Measurements from ENCODE around the gene ZNF296. TPM values are rescaled to one million over a fixed set of nuclear protein-coding genes. Genes with fewer than 3 reads are reported as not detected.

Gene ZNF296
- total and polyA plus RNA-seq, 2 of the 8 experiments (the other 6 are each of a cell fraction or from before 2014, with no cell fraction given): 2.7 to 7.5 TPM

DNA sequence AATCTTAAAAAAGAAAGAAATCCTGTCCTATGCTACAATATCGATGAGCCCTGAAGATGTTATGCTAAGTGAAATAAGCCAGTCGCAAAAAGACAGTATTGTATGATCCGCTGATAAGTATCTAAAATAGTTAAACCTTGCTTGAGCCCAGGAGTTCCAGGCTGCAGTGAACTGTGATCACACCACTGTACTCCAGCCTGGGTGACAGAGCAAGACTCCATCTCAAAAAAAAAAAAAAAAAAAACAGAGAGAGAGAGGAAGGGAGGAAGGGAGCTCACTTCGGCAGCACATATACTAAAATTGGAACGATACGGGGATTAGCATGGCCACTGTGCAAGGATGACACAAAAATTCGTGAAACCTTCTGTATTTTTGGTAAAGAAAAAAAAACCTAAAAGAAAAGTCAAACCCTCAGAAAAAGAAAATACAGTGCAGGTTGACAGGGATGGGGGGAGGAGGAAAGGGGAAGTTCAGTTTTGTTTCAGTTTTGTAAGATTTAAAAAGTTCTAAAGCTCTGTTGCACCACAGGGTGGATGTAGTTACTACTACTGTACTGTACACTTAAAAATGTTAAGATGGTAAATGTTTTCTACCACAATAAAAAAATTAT, 29.0 kb downstream of the ZNF296 start (continued):
- no peak for TF ChIP-seq CTBP2 (IDR thresholded peaks at IDR 0.05; ENCODE audit: borderline replicate concordance, insufficient read depth, insufficient read length, low read length)
- no peak for TF ChIP-seq RAD21 (IDR thresholded peaks at IDR 0.05 in 1 of 2, conservative IDR thresholded peaks at IDR 0.05 in 1 of 2; ENCODE audit: low read depth in 2 of 2, low read length in 2 of 2)
- no peak for TF ChIP-seq TAF1 (IDR thresholded peaks at IDR 0.05; ENCODE audit: low read depth, low read length)
- TF ChIP-seq, protein P1, sequence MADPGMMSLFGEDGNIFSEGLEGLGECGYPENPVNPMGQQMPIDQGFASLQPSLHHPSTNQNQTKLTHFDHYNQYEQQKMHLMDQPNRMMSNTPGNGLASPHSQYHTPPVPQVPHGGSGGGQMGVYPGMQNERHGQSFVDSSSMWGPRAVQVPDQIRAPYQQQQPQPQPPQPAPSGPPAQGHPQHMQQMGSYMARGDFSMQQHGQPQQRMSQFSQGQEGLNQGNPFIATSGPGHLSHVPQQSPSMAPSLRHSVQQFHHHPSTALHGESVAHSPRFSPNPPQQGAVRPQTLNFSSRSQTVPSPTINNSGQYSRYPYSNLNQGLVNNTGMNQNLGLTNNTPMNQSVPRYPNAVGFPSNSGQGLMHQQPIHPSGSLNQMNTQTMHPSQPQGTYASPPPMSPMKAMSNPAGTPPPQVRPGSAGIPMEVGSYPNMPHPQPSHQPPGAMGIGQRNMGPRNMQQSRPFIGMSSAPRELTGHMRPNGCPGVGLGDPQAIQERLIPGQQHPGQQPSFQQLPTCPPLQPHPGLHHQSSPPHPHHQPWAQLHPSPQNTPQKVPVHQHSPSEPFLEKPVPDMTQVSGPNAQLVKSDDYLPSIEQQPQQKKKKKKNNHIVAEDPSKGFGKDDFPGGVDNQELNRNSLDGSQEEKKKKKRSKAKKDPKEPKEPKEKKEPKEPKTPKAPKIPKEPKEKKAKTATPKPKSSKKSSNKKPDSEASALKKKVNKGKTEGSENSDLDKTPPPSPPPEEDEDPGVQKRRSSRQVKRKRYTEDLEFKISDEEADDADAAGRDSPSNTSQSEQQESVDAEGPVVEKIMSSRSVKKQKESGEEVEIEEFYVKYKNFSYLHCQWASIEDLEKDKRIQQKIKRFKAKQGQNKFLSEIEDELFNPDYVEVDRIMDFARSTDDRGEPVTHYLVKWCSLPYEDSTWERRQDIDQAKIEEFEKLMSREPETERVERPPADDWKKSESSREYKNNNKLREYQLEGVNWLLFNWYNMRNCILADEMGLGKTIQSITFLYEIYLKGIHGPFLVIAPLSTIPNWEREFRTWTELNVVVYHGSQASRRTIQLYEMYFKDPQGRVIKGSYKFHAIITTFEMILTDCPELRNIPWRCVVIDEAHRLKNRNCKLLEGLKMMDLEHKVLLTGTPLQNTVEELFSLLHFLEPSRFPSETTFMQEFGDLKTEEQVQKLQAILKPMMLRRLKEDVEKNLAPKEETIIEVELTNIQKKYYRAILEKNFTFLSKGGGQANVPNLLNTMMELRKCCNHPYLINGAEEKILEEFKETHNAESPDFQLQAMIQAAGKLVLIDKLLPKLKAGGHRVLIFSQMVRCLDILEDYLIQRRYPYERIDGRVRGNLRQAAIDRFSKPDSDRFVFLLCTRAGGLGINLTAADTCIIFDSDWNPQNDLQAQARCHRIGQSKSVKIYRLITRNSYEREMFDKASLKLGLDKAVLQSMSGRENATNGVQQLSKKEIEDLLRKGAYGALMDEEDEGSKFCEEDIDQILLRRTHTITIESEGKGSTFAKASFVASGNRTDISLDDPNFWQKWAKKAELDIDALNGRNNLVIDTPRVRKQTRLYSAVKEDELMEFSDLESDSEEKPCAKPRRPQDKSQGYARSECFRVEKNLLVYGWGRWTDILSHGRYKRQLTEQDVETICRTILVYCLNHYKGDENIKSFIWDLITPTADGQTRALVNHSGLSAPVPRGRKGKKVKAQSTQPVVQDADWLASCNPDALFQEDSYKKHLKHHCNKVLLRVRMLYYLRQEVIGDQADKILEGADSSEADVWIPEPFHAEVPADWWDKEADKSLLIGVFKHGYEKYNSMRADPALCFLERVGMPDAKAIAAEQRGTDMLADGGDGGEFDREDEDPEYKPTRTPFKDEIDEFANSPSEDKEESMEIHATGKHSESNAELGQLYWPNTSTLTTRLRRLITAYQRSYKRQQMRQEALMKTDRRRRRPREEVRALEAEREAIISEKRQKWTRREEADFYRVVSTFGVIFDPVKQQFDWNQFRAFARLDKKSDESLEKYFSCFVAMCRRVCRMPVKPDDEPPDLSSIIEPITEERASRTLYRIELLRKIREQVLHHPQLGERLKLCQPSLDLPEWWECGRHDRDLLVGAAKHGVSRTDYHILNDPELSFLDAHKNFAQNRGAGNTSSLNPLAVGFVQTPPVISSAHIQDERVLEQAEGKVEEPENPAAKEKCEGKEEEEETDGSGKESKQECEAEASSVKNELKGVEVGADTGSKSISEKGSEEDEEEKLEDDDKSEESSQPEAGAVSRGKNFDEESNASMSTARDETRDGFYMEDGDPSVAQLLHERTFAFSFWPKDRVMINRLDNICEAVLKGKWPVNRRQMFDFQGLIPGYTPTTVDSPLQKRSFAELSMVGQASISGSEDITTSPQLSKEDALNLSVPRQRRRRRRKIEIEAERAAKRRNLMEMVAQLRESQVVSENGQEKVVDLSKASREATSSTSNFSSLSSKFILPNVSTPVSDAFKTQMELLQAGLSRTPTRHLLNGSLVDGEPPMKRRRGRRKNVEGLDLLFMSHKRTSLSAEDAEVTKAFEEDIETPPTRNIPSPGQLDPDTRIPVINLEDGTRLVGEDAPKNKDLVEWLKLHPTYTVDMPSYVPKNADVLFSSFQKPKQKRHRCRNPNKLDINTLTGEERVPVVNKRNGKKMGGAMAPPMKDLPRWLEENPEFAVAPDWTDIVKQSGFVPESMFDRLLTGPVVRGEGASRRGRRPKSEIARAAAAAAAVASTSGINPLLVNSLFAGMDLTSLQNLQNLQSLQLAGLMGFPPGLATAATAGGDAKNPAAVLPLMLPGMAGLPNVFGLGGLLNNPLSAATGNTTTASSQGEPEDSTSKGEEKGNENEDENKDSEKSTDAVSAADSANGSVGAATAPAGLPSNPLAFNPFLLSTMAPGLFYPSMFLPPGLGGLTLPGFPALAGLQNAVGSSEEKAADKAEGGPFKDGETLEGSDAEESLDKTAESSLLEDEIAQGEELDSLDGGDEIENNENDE (IDR thresholded peaks at IDR 0.05; ENCODE audit: insufficient replicate concordance, low read length): no peak
- TF ChIP-seq SRF (IDR thresholded peaks at IDR 0.05; ENCODE audit: low read depth, low read length): no peak

All from H1 (cell line).